ENCODE data around the gene MAP3K19.
"Not testable (repeated sequence)": the region's sequence is repeated elsewhere in the genome, so short reads cannot be mapped to it uniquely, and the experiment has no call there.

Gene MAP3K19

GRCh38 chr2:135091681-135092080 is 44.4 kb upstream of the MAP3K19 start:
- no peak for DNase-seq (ENCODE audit: extremely low spot score)
- TF ChIP-seq L3MBTL2 (conservative IDR thresholded peaks at IDR 0.05) (no peak), NFRKB (IDR thresholded peaks at IDR 0.05) (no peak), LEF1 (IDR thresholded peaks at IDR 0.05; ENCODE audit: borderline replicate concordance) (no peak), FOXM1 (IDR thresholded peaks at IDR 0.05; ENCODE audit: borderline replicate concordance) (no peak), ZNF384 (IDR thresholded peaks at IDR 0.05) (no peak), FOXA1 (IDR thresholded peaks at IDR 0.05) (no peak), HDGF (IDR thresholded peaks at IDR 0.05; ENCODE audit: borderline replicate concordance) (no peak), BHLHE40 (IDR thresholded peaks at IDR 0.05; ENCODE audit: borderline replicate concordance) (no peak), TARDBP (IDR thresholded peaks at IDR 0.05) (no peak), ARNT (IDR thresholded peaks at IDR 0.05) (no peak), FOXK2 (IDR thresholded peaks at IDR 0.05) (no peak), CTBP1 (IDR thresholded peaks at IDR 0.05; ENCODE audit: borderline replicate concordance) (no peak)
- CTCF ChIA-PET = no interaction called here
- POLR2A ChIA-PET = no interaction called here

DNA sequence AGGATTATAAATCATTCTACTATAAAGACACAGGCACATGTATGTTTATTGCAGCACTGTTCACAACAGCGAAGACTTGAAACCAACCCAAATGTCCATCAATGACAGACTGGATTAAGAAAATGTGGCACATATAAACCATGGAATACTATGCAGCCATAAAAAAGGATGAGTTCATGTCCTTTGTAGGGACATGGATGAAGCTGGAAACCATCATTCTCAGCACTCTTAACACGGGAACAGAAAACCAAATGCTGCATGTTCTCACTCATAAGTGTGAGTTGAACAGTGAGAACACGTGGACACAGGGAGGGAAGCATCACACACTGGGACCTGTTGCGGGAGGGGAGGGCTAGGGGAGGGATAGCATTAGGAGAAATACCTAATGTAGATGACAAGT is 42.4 kb upstream of the MAP3K19 start:
- POLR2A ChIA-PET; DNase-seq (ENCODE audit: extremely low spot score); CTCF ChIA-PET: not testable (repeated sequence)

DNA sequence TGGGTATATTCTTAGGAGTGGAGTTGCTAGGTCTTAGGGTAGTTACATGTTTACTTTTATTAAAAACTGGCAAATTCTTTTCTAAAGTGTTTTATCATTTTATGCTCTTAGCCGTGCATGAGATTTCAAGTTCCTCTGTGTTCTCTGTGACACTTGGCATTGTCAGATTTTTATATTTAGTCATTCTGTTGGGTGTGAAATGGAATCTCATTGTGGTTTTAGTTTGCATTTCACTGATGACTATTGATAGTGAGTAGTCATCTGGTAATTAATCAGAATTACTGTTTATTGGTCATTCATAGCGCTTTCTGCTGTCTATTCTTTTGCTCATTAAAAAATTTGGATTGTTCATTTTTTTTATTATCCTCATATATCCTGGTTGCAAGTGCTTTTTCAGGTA is 39.0 kb upstream of the MAP3K19 start:
- DNase-seq (ENCODE audit: extremely low spot score) = no peak
- TF ChIP-seq ELF4 (IDR thresholded peaks at IDR 0.05) = no peak
- no peak for TF ChIP-seq CTBP1 (IDR thresholded peaks at IDR 0.05; ENCODE audit: borderline replicate concordance)
- no peak for TF ChIP-seq ARNT (IDR thresholded peaks at IDR 0.05)
- no peak for TF ChIP-seq LEF1 (IDR thresholded peaks at IDR 0.05; ENCODE audit: borderline replicate concordance)
- no peak for TF ChIP-seq BHLHE40 (IDR thresholded peaks at IDR 0.05; ENCODE audit: borderline replicate concordance)
- TF ChIP-seq FOXA1 (IDR thresholded peaks at IDR 0.05) = no peak
- TF ChIP-seq FOXK2 (IDR thresholded peaks at IDR 0.05) = no peak
- no peak for TF ChIP-seq HDGF (IDR thresholded peaks at IDR 0.05; ENCODE audit: borderline replicate concordance)
- TF ChIP-seq SP1 (IDR thresholded peaks at IDR 0.05) = no peak
- TF ChIP-seq PKNOX1 (IDR thresholded peaks at IDR 0.05) = no peak
- TF ChIP-seq L3MBTL2 (conservative IDR thresholded peaks at IDR 0.05) = no peak
- no peak for TF ChIP-seq NFRKB (IDR thresholded peaks at IDR 0.05)
- TF ChIP-seq SUZ12 (IDR thresholded peaks at IDR 0.05) = no peak
- no peak for TF ChIP-seq FOXM1 (IDR thresholded peaks at IDR 0.05; ENCODE audit: borderline replicate concordance)
- TF ChIP-seq TARDBP (IDR thresholded peaks at IDR 0.05) = no peak
- no peak for TF ChIP-seq ZNF384 (IDR thresholded peaks at IDR 0.05)
- CTCF ChIA-PET = no interaction called here
- POLR2A ChIA-PET = no interaction called here

GRCh38 chr2:135078417-135078816 is 31.2 kb upstream of the MAP3K19 start:
- no peak for DNase-seq (ENCODE audit: extremely low spot score)
- POLR2A ChIA-PET = no interaction called here
- no peak for TF ChIP-seq LEF1 (IDR thresholded peaks at IDR 0.05; ENCODE audit: borderline replicate concordance)
- TF ChIP-seq PKNOX1 (IDR thresholded peaks at IDR 0.05) = no peak
- TF ChIP-seq ARNT (IDR thresholded peaks at IDR 0.05) = no peak
- no peak for TF ChIP-seq FOXM1 (IDR thresholded peaks at IDR 0.05; ENCODE audit: borderline replicate concordance)
- TF ChIP-seq ZNF384 (IDR thresholded peaks at IDR 0.05) = no peak
- TF ChIP-seq TARDBP (IDR thresholded peaks at IDR 0.05) = no peak
- TF ChIP-seq CTBP1 (IDR thresholded peaks at IDR 0.05; ENCODE audit: borderline replicate concordance) = no peak
- TF ChIP-seq NFRKB (IDR thresholded peaks at IDR 0.05) = no peak
- TF ChIP-seq ELF4 (IDR thresholded peaks at IDR 0.05) = no peak
- no peak for TF ChIP-seq L3MBTL2 (conservative IDR thresholded peaks at IDR 0.05)
- TF ChIP-seq HDGF (IDR thresholded peaks at IDR 0.05; ENCODE audit: borderline replicate concordance) = no peak
- TF ChIP-seq BHLHE40 (IDR thresholded peaks at IDR 0.05; ENCODE audit: borderline replicate concordance) = no peak
- CTCF ChIA-PET = no interaction called here

- CTCF ChIA-PET = no interaction called here
Observed at GRCh38 chr2:135076556-135076955, 29.3 kb upstream of the MAP3K19 start.

DNA sequence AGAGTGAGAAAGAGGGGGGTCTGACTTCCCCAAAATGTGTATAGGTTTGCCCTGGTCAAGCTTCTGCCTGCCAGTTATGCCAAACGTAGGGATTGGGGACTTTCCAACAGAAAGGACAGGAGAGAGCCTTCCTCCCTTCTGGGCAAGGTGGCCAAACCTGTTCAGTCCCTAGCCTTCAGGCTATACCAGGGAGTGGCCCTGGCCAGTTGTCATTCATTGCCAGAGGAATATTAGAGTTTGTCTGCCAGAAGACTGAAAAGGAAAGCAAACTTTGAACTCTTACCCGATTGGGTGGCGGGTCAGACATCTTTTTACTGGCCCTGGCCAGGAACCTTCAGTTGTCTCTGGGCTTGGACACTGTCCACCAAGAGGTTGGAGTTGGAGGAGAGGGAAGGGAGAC is 27.0 kb upstream of the MAP3K19 start:
- no peak for TF ChIP-seq ELF4 (IDR thresholded peaks at IDR 0.05)
- no peak for TF ChIP-seq SP1 (IDR thresholded peaks at IDR 0.05)
- TF ChIP-seq ARNT (IDR thresholded peaks at IDR 0.05) = no peak
- TF ChIP-seq TARDBP (IDR thresholded peaks at IDR 0.05) = no peak
- no peak for TF ChIP-seq PKNOX1 (IDR thresholded peaks at IDR 0.05)
- no peak for DNase-seq (ENCODE audit: extremely low spot score)
- ChIA-PET CTCF (no interaction called here), POLR2A (no interaction called here)

More at GRCh38 chr2:135076556-135076955, 29.3 kb upstream of the MAP3K19 start:
- TF ChIP-seq LEF1 (IDR thresholded peaks at IDR 0.05; ENCODE audit: borderline replicate concordance) (no peak), ARNT (IDR thresholded peaks at IDR 0.05) (no peak), ZNF384 (IDR thresholded peaks at IDR 0.05) (no peak), FOXM1 (IDR thresholded peaks at IDR 0.05; ENCODE audit: borderline replicate concordance) (no peak), HDGF (IDR thresholded peaks at IDR 0.05; ENCODE audit: borderline replicate concordance) (no peak), PKNOX1 (IDR thresholded peaks at IDR 0.05) (no peak), FOXK2 (IDR thresholded peaks at IDR 0.05) (no peak), FOXA1 (IDR thresholded peaks at IDR 0.05) (no peak), SUZ12 (IDR thresholded peaks at IDR 0.05) (no peak), TARDBP (IDR thresholded peaks at IDR 0.05) (no peak), ELF4 (IDR thresholded peaks at IDR 0.05) (no peak), L3MBTL2 (conservative IDR thresholded peaks at IDR 0.05) (no peak), CTBP1 (IDR thresholded peaks at IDR 0.05; ENCODE audit: borderline replicate concordance) (no peak), SP1 (IDR thresholded peaks at IDR 0.05) (no peak), BHLHE40 (IDR thresholded peaks at IDR 0.05; ENCODE audit: borderline replicate concordance) (no peak), NFRKB (IDR thresholded peaks at IDR 0.05) (no peak)
- DNase-seq (ENCODE audit: extremely low spot score) = no peak
- POLR2A ChIA-PET = no interaction called here
